GM19193 (cell line): ENCODE measurements around the gene AMZ1.

Source experiments
- POLR2A ChIP-seq: IDR thresholded peaks from 4 replicates; pipeline ENCODE4 v1.6.1; 2011; ENCODE audit not compliant: insufficient read depth, insufficient read length; ENCODE audit errors: extremely low read depth

AMZ1 gene

GRCh38 chr7:2725178-2726105 is 37.4 kb downstream of the AMZ1 start:
- no peak for TF ChIP-seq POLR2A

GRCh38 chr7:2726316-2727018 is 38.5 kb downstream of the AMZ1 start:
- no peak for TF ChIP-seq POLR2A

- no peak for TF ChIP-seq POLR2A
Observed at GRCh38 chr7:2728316-2729030, 40.5 kb downstream of the AMZ1 start.

- TF ChIP-seq POLR2A, result no peak
Observed at GRCh38 chr7:2729031-2729892, 41.3 kb downstream of the AMZ1 start.

- no peak for TF ChIP-seq POLR2A
Observed at GRCh38 chr7:2729893-2730716, 42.1 kb downstream of the AMZ1 start.

GRCh38 chr7:2730846-2731770 is 43.1 kb downstream of the AMZ1 start:
- TF ChIP-seq POLR2A, result no peak

GRCh38 chr7:2732388-2732787 is 44.4 kb downstream of the AMZ1 start:
- TF ChIP-seq POLR2A, result no peak

GRCh38 chr7:2732959-2733584 is 45.1 kb downstream of the AMZ1 start:
- TF ChIP-seq POLR2A, result no peak

- no peak for TF ChIP-seq POLR2A
Observed at GRCh38 chr7:2734084-2734686, 46.2 kb downstream of the AMZ1 start.

GRCh38 chr7:2734751-2735571 is 47.0 kb downstream of the AMZ1 start:
- no peak for TF ChIP-seq POLR2A

- no peak for TF ChIP-seq POLR2A
Observed at GRCh38 chr7:2735744-2736143, 47.7 kb downstream of the AMZ1 start.
